Natural killer cell (primary cell): Measurements from ENCODE around the gene DDX31. TPM values are rescaled to one million over a fixed set of nuclear protein-coding genes. Genes with fewer than 3 reads are reported as not detected.
"Not testable (repeated sequence)": the region's sequence is repeated elsewhere in the genome, so short reads cannot be mapped to it uniquely, and the experiment has no call there.

Experiments
- ATAC-seq, 3 donors: fragments of 150-1000 bp in 2 of 3; fragments of 200-7000 bp in 1 of 3; cut with Tn5 transposase; 1 replicate in 1 of 3; 2 replicates in 2 of 3; pipeline ENCODE4 v1.10.0; 2021; ENCODE audit warnings: mild to moderate bottlenecking in 2 of 3, moderate library complexity in 2 of 3
- DNase-seq, 2 donors: peaks; one replicate each; pipeline versions ENCODE4 v3.0.0 to v3.0.0-alpha.2; 2013 to 2021; ENCODE audit warnings: mixed read lengths in 1 of 2
- H3K27ac ChIP-seq: one replicate; pipeline ENCODE4 v1.5.1; 2013; ENCODE audit warnings: mild to moderate bottlenecking, low read length
- H3K27me3 ChIP-seq: one replicate; pipeline ENCODE4 v1.6.1; 2013; ENCODE audit warnings: low read length; ENCODE audit not compliant: control insufficient read depth, insufficient read depth
- H3K36me3 ChIP-seq: one replicate; pipeline ENCODE4 v1.6.1; 2013; ENCODE audit warnings: low read length; ENCODE audit not compliant: control insufficient read depth, insufficient read depth
- H3K4me1 ChIP-seq: one replicate; pipeline ENCODE4 v1.6.1; 2013; ENCODE audit warnings: low read length; ENCODE audit not compliant: control insufficient read depth, insufficient read depth
- H3K4me3 ChIP-seq: one replicate; pipeline ENCODE4 v1.5.1; 2013; ENCODE audit warnings: low read length
- H3K9me3 ChIP-seq: one replicate; pipeline ENCODE4 v1.6.1; 2013; ENCODE audit warnings: low read length; ENCODE audit not compliant: control insufficient read depth, insufficient read depth
- H3K27ac Mint-ChIP-seq, 2 donors: one replicate each; pipeline ENCODE4 v1.8.0; 2022; ENCODE audit warnings: mild to moderate bottlenecking in 2 of 2, mixed read lengths in 2 of 2, moderate library complexity in 1 of 2
- H3K27me3 Mint-ChIP-seq, 2 donors: one replicate each; pipeline ENCODE4 v1.8.0; 2022; ENCODE audit warnings: low read depth in 2 of 2, mixed read lengths in 2 of 2
- H3K36me3 Mint-ChIP-seq: one replicate; pipeline ENCODE4 v1.8.0; 2022; ENCODE audit warnings: mixed read lengths
- H3K4me1 Mint-ChIP-seq, 2 donors: one replicate each; pipeline ENCODE4 v1.8.0; 2022; ENCODE audit warnings: mixed read lengths in 2 of 2
- H3K4me3 Mint-ChIP-seq: one replicate; pipeline ENCODE4 v1.8.0; 2022; ENCODE audit warnings: mild to moderate bottlenecking, moderate library complexity, mixed read lengths
- H3K9me3 Mint-ChIP-seq, 2 donors: one replicate each; pipeline ENCODE4 v1.8.0; 2022; ENCODE audit warnings: mixed read lengths in 2 of 2
- WGBS: methylation state at CpG from one replicate; pipeline ENCODE4 v1.1.7; 2013; ENCODE audit warnings: missing lambda C conversion rate; ENCODE audit not compliant: insufficient coverage; 5-methylcytosine and 5-hydroxymethylcytosine counted together
- intact Hi-C: fragments of 100-400 bp; cut with micrococcal nuclease; formaldehyde crosslinking; loops from one replicate; pipeline ENCODE4 v1.14.2; 2022
- total RNA-seq, 4 donors: library from RNA; stranded (reverse); fragments of 120-200 nt in 1 of 4; gene quantifications; one replicate each; pipeline versions ENCODE4 v1.2.3 to v1.2.4, GENCODE V29; 2013 to 2022
- TF ChIP-seq, protein P1 (sequence below): fragments of 200-600 bp; IDR thresholded peaks from one replicate; pipeline ENCODE4 v1.8.0; 2022; ENCODE audit warnings: antibody characterized with exemption

Gene DDX31
- total RNA-seq, 3 donors from 2014 or later (not counting 1 experiment from before 2014, with no cell fraction given) = 6.5 to 12.2 (median 11.5) TPM

DNA sequence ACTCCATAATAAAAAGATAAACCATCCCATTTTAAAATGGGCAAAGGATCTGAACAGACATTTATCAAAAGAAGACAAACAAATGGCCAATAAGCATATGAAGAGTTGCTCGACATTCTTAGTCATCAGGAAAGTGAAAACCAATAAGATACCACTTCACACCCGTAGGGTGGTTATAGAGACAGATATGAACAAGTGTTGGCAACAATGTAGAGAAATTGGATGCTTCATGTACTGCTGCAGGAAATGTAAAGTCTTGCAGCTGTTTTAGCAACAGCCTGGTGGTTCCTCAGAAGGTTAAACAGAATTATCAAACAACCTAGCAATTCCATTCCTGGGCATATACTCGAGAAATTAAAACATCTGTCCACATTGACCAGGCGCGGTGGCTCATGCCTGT, 43.0 kb upstream of the DDX31 start:
- Histone ChIP-seq H3K27ac (no peak overlapping the region), H3K9me3 (no peaks in the 10 kb centered on the region), H3K4me1 (no peaks in the 10 kb centered on the region), H3K27me3 (no peaks in the 10 kb centered on the region), H3K4me3 (no peak overlapping the region), H3K36me3 (no peaks in the 10 kb centered on the region)
- Mint-ChIP-seq H3K9me3 (no peaks in the 10 kb centered on the region), H3K36me3 (no peaks in the 10 kb centered on the region), H3K27me3 (peaks cover 5 to 13% of the 10 kb centered on the region in 2 donors), H3K4me1 (no peaks in the 10 kb centered on the region), H3K4me3 (no peak overlapping the region), H3K27ac (no peak overlapping the region)
- DNase-seq (no peak), ATAC-seq (no peak)
- TF ChIP-seq, protein P1, sequence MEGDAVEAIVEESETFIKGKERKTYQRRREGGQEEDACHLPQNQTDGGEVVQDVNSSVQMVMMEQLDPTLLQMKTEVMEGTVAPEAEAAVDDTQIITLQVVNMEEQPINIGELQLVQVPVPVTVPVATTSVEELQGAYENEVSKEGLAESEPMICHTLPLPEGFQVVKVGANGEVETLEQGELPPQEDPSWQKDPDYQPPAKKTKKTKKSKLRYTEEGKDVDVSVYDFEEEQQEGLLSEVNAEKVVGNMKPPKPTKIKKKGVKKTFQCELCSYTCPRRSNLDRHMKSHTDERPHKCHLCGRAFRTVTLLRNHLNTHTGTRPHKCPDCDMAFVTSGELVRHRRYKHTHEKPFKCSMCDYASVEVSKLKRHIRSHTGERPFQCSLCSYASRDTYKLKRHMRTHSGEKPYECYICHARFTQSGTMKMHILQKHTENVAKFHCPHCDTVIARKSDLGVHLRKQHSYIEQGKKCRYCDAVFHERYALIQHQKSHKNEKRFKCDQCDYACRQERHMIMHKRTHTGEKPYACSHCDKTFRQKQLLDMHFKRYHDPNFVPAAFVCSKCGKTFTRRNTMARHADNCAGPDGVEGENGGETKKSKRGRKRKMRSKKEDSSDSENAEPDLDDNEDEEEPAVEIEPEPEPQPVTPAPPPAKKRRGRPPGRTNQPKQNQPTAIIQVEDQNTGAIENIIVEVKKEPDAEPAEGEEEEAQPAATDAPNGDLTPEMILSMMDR = no peak
- 83% methylated on average over 5 of the region's 5 CpGs for WGBS
- intact Hi-C loops = no loop called here

DNA sequence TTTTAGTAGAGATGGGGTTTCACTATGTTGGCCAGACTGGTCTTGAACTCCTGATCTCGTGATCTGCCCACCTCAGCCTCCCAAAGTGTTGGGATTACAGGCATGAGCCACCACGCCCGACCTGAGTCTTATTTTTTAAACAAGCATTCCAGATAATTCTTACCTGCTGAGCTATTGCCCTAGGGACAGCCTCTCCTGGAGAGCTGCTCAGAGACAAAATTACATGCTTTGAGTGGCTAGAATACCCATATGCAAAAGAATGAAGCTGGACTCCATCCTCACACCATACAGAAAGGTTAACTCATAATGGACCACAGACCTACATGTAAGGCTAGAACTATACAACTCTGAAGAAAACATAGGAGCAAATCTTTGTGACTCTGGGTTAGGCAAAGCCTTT, 42.1 kb upstream of the DDX31 start:
- Histone ChIP-seq H3K27ac (no peak overlapping the region), H3K9me3 (no peaks in the 10 kb centered on the region), H3K27me3 (no peaks in the 10 kb centered on the region), H3K36me3 (no peaks in the 10 kb centered on the region), H3K4me3 (no peak overlapping the region), H3K4me1 (no peaks in the 10 kb centered on the region)
- WGBS = 91% methylated on average over 3 of the region's 3 CpGs
- Mint-ChIP-seq H3K27me3 (peaks cover 0 to 8% of the 10 kb centered on the region in 2 donors), H3K4me3 (no peak overlapping the region), H3K36me3 (no peaks in the 10 kb centered on the region), H3K4me1 (no peaks in the 10 kb centered on the region), H3K9me3 (no peaks in the 10 kb centered on the region), H3K27ac (no peak overlapping the region)
- no peak for ATAC-seq
- DNase-seq = no peak
- TF ChIP-seq, protein P1 = no peak
- intact Hi-C loops = no loop called here

DNA sequence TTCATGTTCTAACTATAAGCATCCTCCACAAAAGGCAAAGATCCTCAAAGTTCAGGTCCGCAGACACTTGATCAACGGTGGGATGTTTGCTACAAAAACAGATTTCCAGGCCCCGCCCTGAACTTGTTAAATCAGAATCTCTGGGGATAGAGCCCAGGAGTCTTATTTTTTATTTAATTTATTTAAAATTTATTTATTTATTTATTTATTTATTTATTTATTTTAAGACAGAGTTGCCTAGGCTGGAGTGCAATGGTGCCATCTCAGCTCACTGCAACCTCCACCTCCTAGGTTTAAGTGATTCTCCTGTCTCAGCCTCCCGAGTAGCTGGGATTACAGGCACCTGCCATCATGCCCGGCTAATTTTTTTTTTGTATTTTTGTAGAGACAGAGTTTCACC, 41.4 kb upstream of the DDX31 start:
- H3K27me3 Mint-ChIP-seq = peaks cover 0 to 10% of the 10 kb centered on the region in 2 donors
- H3K9me3 ChIP-seq, H3K4me1 Mint-ChIP-seq, H3K36me3 ChIP-seq, H3K4me1 ChIP-seq, H3K9me3 Mint-ChIP-seq, H3K36me3 Mint-ChIP-seq, H3K27ac Mint-ChIP-seq, H3K27me3 ChIP-seq, H3K4me3 Mint-ChIP-seq, intact Hi-C loops, ATAC-seq, H3K27ac ChIP-seq, DNase-seq, H3K4me3 ChIP-seq: not testable (repeated sequence)
- 96% methylated on average over 4 of the region's 5 CpGs for WGBS

- no peaks in the 10 kb centered on the region for H3K9me3 Mint-ChIP-seq
- H3K27me3 ChIP-seq = no peaks in the 10 kb centered on the region
- ATAC-seq (no peak), DNase-seq (no peak)
- H3K4me1 Mint-ChIP-seq = no peaks in the 10 kb centered on the region
- H3K36me3 Mint-ChIP-seq = no peaks in the 10 kb centered on the region
- H3K9me3 ChIP-seq = no peaks in the 10 kb centered on the region
- intact Hi-C loops = no loop called here
- no peak overlapping the region for H3K4me3 ChIP-seq
- no peak overlapping the region for H3K27ac ChIP-seq
- 90% methylated on average over 5 of the region's 6 CpGs for WGBS
- no peaks in the 10 kb centered on the region for H3K4me1 ChIP-seq
- H3K36me3 ChIP-seq = no peaks in the 10 kb centered on the region
- no peak overlapping the region for H3K27ac Mint-ChIP-seq
- H3K4me3 Mint-ChIP-seq = no peak overlapping the region
- TF ChIP-seq, protein P1 = no peak
- peaks cover 0 to 13% of the 10 kb centered on the region in 2 donors for H3K27me3 Mint-ChIP-seq
Measured at GRCh38 chr9:132710333-132710732, 40.5 kb upstream of the DDX31 start.
